D721Med (cell line): ENCODE results near the gene HIF3A.

Source experiments
- DNase-seq: peaks from one replicate; pipeline ENCODE4 v3.0.0; 2011; ENCODE audit warnings: low spot score; ENCODE audit not compliant: insufficient read length
- FAIRE-seq: peaks from 2 replicates; lab custom pipeline; 2011; peaks lifted over from hg19 to GRCh38; lab: Jason Lieb, UNC
- TF ChIP-seq, protein P1 (sequence below): IDR thresholded peaks from 2 replicates; pipeline ENCODE4 v1.5.1; 2012; ENCODE audit warnings: mild to moderate bottlenecking, control low read depth; ENCODE audit not compliant: insufficient read depth; ENCODE audit errors: missing control alignments

HIF3A gene

DNA sequence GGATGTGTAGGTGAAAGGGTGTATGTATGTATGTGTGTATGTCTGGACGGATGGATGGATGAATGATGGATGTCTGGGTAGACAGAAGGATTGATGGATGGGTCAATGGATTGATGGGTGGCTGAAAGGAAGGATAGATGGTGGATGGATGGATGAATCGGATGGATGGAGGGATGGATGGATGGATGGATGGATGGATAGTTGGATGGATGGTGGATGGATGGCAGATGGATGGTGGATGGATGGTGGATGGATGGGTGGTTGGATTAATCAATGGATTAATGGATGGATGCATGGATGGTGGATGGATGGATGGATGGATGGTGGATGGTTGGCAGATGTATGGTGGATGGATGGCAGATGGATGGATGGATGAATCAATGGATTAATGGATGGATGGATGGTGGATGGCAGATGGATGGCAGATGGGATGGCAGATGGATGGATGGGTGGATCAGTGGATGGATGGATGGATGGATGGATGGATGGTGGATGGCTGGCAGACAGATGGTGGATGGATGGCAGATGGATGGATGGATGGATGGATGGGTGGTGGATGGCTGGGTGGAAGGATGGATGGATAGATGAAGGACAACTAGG, 33.6 kb downstream of the HIF3A start:
- TF ChIP-seq, protein P1, sequence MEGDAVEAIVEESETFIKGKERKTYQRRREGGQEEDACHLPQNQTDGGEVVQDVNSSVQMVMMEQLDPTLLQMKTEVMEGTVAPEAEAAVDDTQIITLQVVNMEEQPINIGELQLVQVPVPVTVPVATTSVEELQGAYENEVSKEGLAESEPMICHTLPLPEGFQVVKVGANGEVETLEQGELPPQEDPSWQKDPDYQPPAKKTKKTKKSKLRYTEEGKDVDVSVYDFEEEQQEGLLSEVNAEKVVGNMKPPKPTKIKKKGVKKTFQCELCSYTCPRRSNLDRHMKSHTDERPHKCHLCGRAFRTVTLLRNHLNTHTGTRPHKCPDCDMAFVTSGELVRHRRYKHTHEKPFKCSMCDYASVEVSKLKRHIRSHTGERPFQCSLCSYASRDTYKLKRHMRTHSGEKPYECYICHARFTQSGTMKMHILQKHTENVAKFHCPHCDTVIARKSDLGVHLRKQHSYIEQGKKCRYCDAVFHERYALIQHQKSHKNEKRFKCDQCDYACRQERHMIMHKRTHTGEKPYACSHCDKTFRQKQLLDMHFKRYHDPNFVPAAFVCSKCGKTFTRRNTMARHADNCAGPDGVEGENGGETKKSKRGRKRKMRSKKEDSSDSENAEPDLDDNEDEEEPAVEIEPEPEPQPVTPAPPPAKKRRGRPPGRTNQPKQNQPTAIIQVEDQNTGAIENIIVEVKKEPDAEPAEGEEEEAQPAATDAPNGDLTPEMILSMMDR, result no peak
- DNase-seq (no peak), FAIRE-seq (no peak)

DNA sequence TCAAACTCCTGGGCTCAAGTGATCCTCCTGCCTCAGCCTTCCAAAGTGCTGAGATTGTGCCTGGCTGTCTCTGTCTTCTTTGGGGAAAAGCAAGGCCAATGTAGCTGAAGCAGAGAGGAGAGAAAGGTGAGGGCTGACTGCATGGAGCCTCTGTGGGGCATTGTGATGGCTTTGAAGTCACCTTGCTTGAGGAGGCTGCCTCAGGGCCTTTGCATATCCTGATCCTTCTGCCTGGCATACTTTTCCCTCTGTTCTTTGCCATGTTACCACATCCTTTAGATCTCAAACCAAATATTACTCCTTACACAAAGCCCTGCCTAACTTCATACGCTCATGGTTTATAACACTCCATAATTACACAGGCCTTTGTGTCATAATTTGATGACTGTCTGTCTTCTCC, 40.6 kb downstream of the HIF3A start:
- no peak for DNase-seq
- TF ChIP-seq, protein P1, result no peak
- no peak for FAIRE-seq

DNA sequence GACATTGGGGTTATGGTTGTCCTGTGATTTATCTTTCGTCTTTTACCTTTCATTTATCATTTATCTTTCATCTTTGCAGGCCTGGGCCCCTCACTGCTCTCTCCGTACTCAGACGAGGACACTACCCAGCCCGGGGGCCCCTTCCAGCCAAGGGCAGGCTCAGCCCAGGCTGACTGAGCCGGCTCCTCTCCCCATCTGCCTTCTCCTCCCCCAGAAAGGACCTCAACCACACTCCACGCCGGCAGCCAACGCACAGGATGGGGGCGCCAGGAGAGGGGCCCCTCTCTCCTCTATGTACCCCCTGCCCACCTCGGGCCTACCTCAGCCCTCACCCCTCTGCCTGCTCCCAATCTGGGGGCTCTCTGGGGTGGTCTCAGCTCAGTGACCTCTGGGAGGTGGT, 42.6 kb downstream of the HIF3A start:
- DNase-seq (no peak), FAIRE-seq (no peak)
- TF ChIP-seq, protein P1, result no peak

DNA sequence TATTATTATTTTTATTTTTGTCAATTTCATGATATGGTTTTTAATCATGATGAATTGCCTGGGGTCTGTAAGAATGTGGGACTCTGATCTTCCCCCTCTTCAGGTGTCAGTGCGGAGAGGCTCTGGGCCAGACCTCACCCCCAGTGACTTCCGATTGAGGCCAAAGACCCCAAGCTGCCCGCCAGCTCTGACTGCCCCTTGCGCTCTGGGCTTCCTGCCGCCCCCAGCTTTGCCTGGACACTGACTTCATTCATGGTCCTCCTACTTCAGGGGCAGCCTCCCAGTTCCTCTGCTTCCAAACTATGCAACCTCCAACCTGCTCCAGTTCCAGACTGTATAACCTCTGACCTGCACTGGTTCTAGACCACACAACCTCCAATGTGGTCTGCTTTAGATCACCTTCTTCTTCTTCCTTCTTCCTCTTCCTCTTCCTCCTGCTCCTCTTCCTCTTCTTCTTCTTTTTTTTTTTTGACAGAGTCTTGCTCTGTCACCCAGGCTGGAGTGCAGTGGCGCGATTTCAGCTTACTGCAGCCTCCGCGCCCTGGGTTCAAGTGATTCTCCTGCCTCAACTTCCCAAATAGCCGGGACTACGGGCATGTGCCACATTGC, 43.3 kb downstream of the HIF3A start:
- FAIRE-seq (no peak), DNase-seq (no peak)
- TF ChIP-seq, protein P1, result no peak

DNA sequence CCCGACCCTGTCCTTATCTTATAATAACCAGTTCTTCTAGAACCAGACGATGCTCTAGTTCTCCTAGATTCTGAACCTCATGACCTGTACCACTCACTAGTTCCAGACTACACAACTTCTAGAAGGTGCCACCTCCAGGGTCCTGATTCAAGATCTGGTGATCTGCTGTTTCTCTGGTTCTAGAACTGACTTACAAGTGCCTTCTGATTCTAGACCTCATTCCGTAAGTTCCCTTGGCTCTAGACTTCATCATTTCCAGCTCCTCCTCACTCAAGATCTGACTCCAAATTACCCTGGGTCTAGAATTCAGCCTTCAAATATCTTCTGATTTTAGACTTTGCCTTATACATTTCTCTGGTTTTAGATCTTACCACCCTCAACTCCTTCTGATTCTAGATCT, 45.1 kb downstream of the HIF3A start:
- FAIRE-seq (no peak), DNase-seq (no peak)
- TF ChIP-seq, protein P1, result no peak

DNA sequence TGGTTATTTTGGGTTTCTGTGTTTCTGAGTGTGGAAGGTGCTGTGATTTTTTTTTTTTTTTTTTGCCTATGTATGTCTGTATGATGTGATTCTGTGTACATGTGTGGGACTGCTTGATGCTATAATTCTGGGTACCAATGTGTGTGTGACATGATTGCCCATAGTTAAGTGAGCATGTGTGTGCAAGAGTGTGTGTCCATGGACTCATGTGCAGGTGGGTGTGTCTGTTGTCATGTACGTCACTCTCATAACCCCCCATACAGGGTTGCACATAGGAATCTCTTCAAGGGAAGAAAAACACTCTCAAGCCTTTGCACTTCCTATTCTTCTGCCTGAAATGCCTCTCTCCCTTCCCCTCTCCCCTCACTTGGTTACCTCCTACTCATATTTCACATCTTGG, 47.5 kb downstream of the HIF3A start:
- TF ChIP-seq, protein P1, result no peak
- FAIRE-seq (no peak), DNase-seq (no peak)

DNA sequence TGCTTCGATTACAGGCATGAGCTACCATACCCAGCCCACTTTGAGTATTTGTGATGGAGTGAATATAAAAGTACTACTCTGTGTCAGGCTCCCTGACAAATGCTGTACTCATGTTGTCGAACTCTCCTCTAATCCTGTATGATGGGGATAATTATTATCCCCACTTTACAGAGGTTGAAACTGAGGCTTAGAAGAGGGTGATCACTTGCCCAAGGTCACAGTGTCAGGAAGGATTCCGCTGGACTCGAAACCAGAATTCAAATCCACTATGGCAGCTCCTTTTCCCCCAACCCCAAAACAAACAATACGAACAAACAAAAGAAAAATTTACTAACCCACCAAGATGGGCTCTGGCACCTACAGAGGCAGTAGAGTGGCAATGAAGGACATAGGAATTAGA, 48.3 kb downstream of the HIF3A start:
- DNase-seq (no peak), FAIRE-seq (no peak)
- TF ChIP-seq, protein P1, result no peak
